H1 (cell line): Measurements from ENCODE around the gene FRMD4A. TPM values are rescaled to one million over a fixed set of nuclear protein-coding genes. Genes with fewer than 3 reads are reported as not detected.
A peak's percentile ranks its signal among the peaks of the same experiment; 100 is the strongest.

Source experiments
- CTCF ChIA-PET: fragments of 300-600 bp; sonication (Branson Sonifier 250); formaldehyde crosslinking; loops from one replicate; lab custom pipeline; 2021; ENCODE audit not compliant: partially characterized antibody; lab: Charles Lee
- POLR2A ChIA-PET: fragments of 300-600 bp; sonication (Branson Sonifier 250); formaldehyde crosslinking; loops from one replicate; lab custom pipeline; 2021; ENCODE audit warnings: inconsistent platforms; ENCODE audit not compliant: partially characterized antibody; lab: Charles Lee
- DNase-seq, 2 experiments: peaks; one replicate each; pipeline versions ENCODE4 v3.0.0 to v3.0.0-alpha.2; 2010 to 2022; ENCODE audit warnings: low spot score in 2 of 2, low read depth in 1 of 2, mixed read lengths in 1 of 2
- FAIRE-seq: peaks from 2 replicates; lab custom pipeline; 2011; peaks lifted over from hg19 to GRCh38; lab: Jason Lieb, UNC
- H2AFZ ChIP-seq: 2 replicates; pipeline ENCODE4 v1.8.1; 2012; ENCODE audit warnings: low read length, inconsistent platforms
- H2AK5ac ChIP-seq: 2 replicates; pipeline ENCODE4 v1.6.1; 2013; ENCODE audit warnings: low read depth, low read length
- H2BK120ac ChIP-seq: replicated peaks from 2 replicates; pipeline ENCODE3; 2013; ENCODE audit warnings: low read depth, low read length, inconsistent platforms
- H2BK12ac ChIP-seq: 2 replicates; pipeline ENCODE4 v1.6.1; 2013; ENCODE audit warnings: low read depth, low read length
- H2BK15ac ChIP-seq: 2 replicates; pipeline ENCODE4 v1.6.1; 2013; ENCODE audit warnings: low read length
- H2BK20ac ChIP-seq: 2 replicates; pipeline ENCODE4 v1.6.1; 2013; ENCODE audit warnings: low read length
- H2BK5ac ChIP-seq: 2 replicates; pipeline ENCODE4 v1.6.1; 2013; ENCODE audit warnings: low read depth, low read length
- H3K14ac ChIP-seq: 2 replicates; pipeline ENCODE4 v1.6.1; 2013; ENCODE audit warnings: inconsistent platforms; ENCODE audit not compliant: insufficient read length
- H3K18ac ChIP-seq: 2 replicates; pipeline ENCODE4 v1.6.1; 2013; ENCODE audit warnings: low read length; ENCODE audit errors: extremely low read depth
- H3K23ac ChIP-seq: 2 replicates; pipeline ENCODE4 v1.6.1; 2013; ENCODE audit warnings: inconsistent platforms; ENCODE audit not compliant: insufficient read length
- H3K23me2 ChIP-seq: 2 replicates; pipeline ENCODE4 v1.6.1; 2013; ENCODE audit warnings: low read depth, low read length
- H3K27ac ChIP-seq: 2 replicates; pipeline ENCODE4 v1.6.1; 2011; ENCODE audit warnings: low read depth, low read length, inconsistent platforms
- H3K27me3 ChIP-seq, 4 experiments: replicated peaks in 1 of 4; 1 replicate in 1 of 4; 2 replicates in 3 of 4; pipeline versions ENCODE4 v1.6.1 to v1.8.1; 2011 to 2013; ENCODE audit warnings: low read length in 3 of 4, mild to moderate bottlenecking in 3 of 4, inconsistent platforms in 2 of 4, mixed read lengths in 2 of 4, moderate library complexity in 1 of 4; ENCODE audit not compliant: control insufficient read depth in 3 of 4, insufficient read depth in 3 of 4; ENCODE audit errors: extremely low read depth in 1 of 4
- H3K36me3 ChIP-seq, 4 experiments: 2 replicates each; pipeline versions ENCODE4 v1.6.1 to v1.8.1; 2011 to 2013; ENCODE audit warnings: mild to moderate bottlenecking in 4 of 4, low read length in 3 of 4, moderate library complexity in 2 of 4, control low read depth in 1 of 4, inconsistent platforms in 1 of 4; ENCODE audit not compliant: insufficient read depth in 4 of 4, control insufficient read depth in 2 of 4
- H3K4ac ChIP-seq: replicated peaks from 2 replicates; pipeline ENCODE3; 2013; ENCODE audit warnings: low read length, low read depth, mixed read lengths, inconsistent platforms; ENCODE audit not compliant: insufficient read length
- H3K4me1 ChIP-seq, 4 experiments: replicated peaks in 1 of 4; 1 replicate in 1 of 4; 2 replicates in 3 of 4; pipeline versions ENCODE4 v1.6.1 to v1.8.1; 2011 to 2013; ENCODE audit warnings: low read length in 3 of 4, inconsistent platforms in 2 of 4, mixed read lengths in 1 of 4; ENCODE audit not compliant: insufficient read depth in 4 of 4, control insufficient read depth in 3 of 4
- H3K4me2 ChIP-seq, 2 experiments: 2 replicates each; pipeline versions ENCODE4 v1.6.1 to v1.8.1; 2011 to 2013; ENCODE audit warnings: low read depth in 2 of 2, low read length in 2 of 2, control low read depth in 1 of 2, inconsistent platforms in 1 of 2, mild to moderate bottlenecking in 1 of 2; ENCODE audit not compliant: insufficient read depth in 1 of 2
- H3K4me3 ChIP-seq, 4 experiments: fragments of 200-600, 300-600 bp in 1 of 4; sonication (generic), shearing (Covaris generic), sonication (Bioruptor Twin) in 1 of 4; 2 replicates each; pipeline versions ENCODE4 v1.5.1 to v1.8.1; 2011 to 2016; ENCODE audit warnings: low read length in 4 of 4, low read depth in 3 of 4, control low read depth in 2 of 4, inconsistent platforms in 2 of 4, mild to moderate bottlenecking in 2 of 4, mixed read lengths in 1 of 4, moderate library complexity in 1 of 4; ENCODE audit not compliant: insufficient read depth in 2 of 4; ENCODE audit errors: extremely low read depth in 1 of 4
- H3K56ac ChIP-seq: replicated peaks from 2 replicates; pipeline ENCODE3; 2013; ENCODE audit warnings: low read depth, mild to moderate bottlenecking, mixed read lengths, low read length, inconsistent platforms; ENCODE audit not compliant: insufficient read length
- H3K79me1 ChIP-seq: 2 replicates; pipeline ENCODE4 v1.6.1; 2013; ENCODE audit warnings: low read depth, low read length, control low read depth
- H3K79me2 ChIP-seq, 2 experiments: 2 replicates each; pipeline versions ENCODE4 v1.6.1 to v1.8.1; 2012 to 2013; ENCODE audit warnings: low read length in 2 of 2, mild to moderate bottlenecking in 2 of 2, inconsistent platforms in 1 of 2; ENCODE audit not compliant: insufficient read depth in 2 of 2, control insufficient read depth in 1 of 2
- H3K9ac ChIP-seq, 4 experiments: replicated peaks in 1 of 4; 1 replicate in 1 of 4; 2 replicates in 3 of 4; pipeline versions ENCODE4 v1.6.1 to v1.8.1; 2011 to 2013; ENCODE audit warnings: low read depth in 3 of 4, low read length in 3 of 4, control low read depth in 2 of 4, mild to moderate bottlenecking in 2 of 4, moderate library complexity in 2 of 4, inconsistent platforms in 1 of 4; ENCODE audit errors: extremely low read depth in 1 of 4
- H3K9me3 ChIP-seq, 2 experiments: 2 replicates each; pipeline versions ENCODE4 v1.6.1 to v1.8.1; 2012 to 2013; ENCODE audit warnings: mild to moderate bottlenecking in 2 of 2, moderate library complexity in 2 of 2, control low read depth in 1 of 2, inconsistent platforms in 1 of 2, low read depth in 1 of 2, low read length in 1 of 2, mixed read lengths in 1 of 2; ENCODE audit not compliant: insufficient read depth in 2 of 2
- H4K20me1 ChIP-seq, 2 experiments: replicated peaks in 1 of 2; 2 replicates each; pipeline versions ENCODE3 to v1.8.1; 2011 to 2013; ENCODE audit warnings: inconsistent platforms in 2 of 2, low read length in 2 of 2, mild to moderate bottlenecking in 1 of 2; ENCODE audit not compliant: insufficient read depth in 2 of 2, control insufficient read depth in 1 of 2
- H4K5ac ChIP-seq: 2 replicates; pipeline ENCODE4 v1.6.1; 2013; ENCODE audit warnings: low read length, low read depth, mixed read lengths, inconsistent platforms; ENCODE audit not compliant: insufficient read length
- H4K8ac ChIP-seq: 2 replicates; pipeline ENCODE4 v1.8.0; 2013; ENCODE audit warnings: mild to moderate bottlenecking, moderate library complexity, low read length, inconsistent platforms; ENCODE audit not compliant: insufficient read depth; ENCODE audit errors: extremely low read depth
- H4K91ac ChIP-seq: replicated peaks from 2 replicates; pipeline ENCODE3; 2013; ENCODE audit warnings: low read length, mixed read lengths, inconsistent platforms; ENCODE audit not compliant: insufficient read length
- CTCF ChIP-seq, 3 experiments: IDR thresholded peaks; 1 replicate in 2 of 3; 2 replicates in 1 of 3; pipeline versions ENCODE4 v1.5.1 to v1.6.1; 2011; ENCODE audit warnings: low read length in 3 of 3, mild to moderate bottlenecking in 3 of 3, inconsistent platforms in 2 of 3, low read depth in 1 of 3, moderate library complexity in 1 of 3; ENCODE audit not compliant: insufficient read depth in 1 of 3; ENCODE audit errors: control extremely low read depth in 1 of 3
- EP300 ChIP-seq, 2 experiments: IDR thresholded peaks; 1 replicate in 1 of 2; 2 replicates in 1 of 2; pipeline ENCODE4 v1.6.1; 2011 to 2012; ENCODE audit warnings: low read depth in 2 of 2, low read length in 2 of 2, mild to moderate bottlenecking in 2 of 2, borderline replicate concordance in 1 of 2, inconsistent platforms in 1 of 2, moderate library complexity in 1 of 2
- FOSL1 ChIP-seq: IDR thresholded peaks from 2 replicates; pipeline ENCODE4 v1.6.1; 2011; ENCODE audit warnings: mild to moderate bottlenecking, low read depth, low read length, moderate library complexity; ENCODE audit not compliant: insufficient read depth
- JUN ChIP-seq: IDR thresholded peaks from 2 replicates; pipeline ENCODE4 v1.6.1; 2011; ENCODE audit warnings: low read depth, mild to moderate bottlenecking, improper control_type of control experiment, low read length
- RXRA ChIP-seq: IDR thresholded peaks from 2 replicates; pipeline ENCODE4 v1.6.1; 2011; ENCODE audit warnings: low read depth, mild to moderate bottlenecking, low read length, moderate library complexity; ENCODE audit not compliant: insufficient read depth
- SIRT6 ChIP-seq: IDR thresholded peaks from one replicate; pipeline ENCODE4 v1.7.1; 2012; ENCODE audit warnings: low read length, inconsistent platforms
- WGBS, 2 experiments: shearing (Covaris generic) in 1 of 2; methylation state at CpG; one replicate each; pipeline versions ENCODE4 v1.1.6 to v1.1.7; 2013 to 2015; ENCODE audit warnings: low lambda C conversion rate in 2 of 2, mixed read lengths in 2 of 2, inconsistent platforms in 1 of 2, low coverage in 1 of 2, missing lambda C conversion rate in 1 of 2; ENCODE audit not compliant: insufficient replicate concordance in 2 of 2, insufficient coverage in 1 of 2, insufficient read length in 1 of 2; ENCODE audit errors: extremely low coverage in 1 of 2, missing lambda C conversion rate in 1 of 2; 5-methylcytosine and 5-hydroxymethylcytosine counted together
- polyA plus RNA-seq, 7 experiments: library from polyadenylated mRNA; depleted of rRNA in 3 of 7; stranded (reverse) in 5 of 7; unstranded in 2 of 7; fragments of >200 nt in 5 of 7; fragments of 200-250 nt in 2 of 7; gene quantifications; 1 replicate in 5 of 7; 2 replicates in 1 of 7; 4 replicates in 1 of 7; pipeline versions ENCODE4 v1.2.1 to v1.2.3, GENCODE V29; 2011 to 2013; ENCODE audit warnings: missing spikeins in 2 of 7, mixed read lengths in 2 of 7
- total RNA-seq: library from RNA; stranded (reverse); fragmentation: NEBNext Ultra II Directional; extraction: Animal tissue kit (Norgen Biotek cat#: 25700); gene quantifications from 2 replicates; pipeline ENCODE4 v1.2.1, GENCODE V29; 2021

Gene FRMD4A
- total and polyA plus RNA-seq, 2 of the 8 experiments (the other 6 are each of a cell fraction or from before 2014, with no cell fraction given), result 38.6 to 39.6 TPM

GRCh38 chr10:13644866-13645265 is 685.9 kb downstream of the FRMD4A start:
- no peaks in the 10 kb centered on the region for H3K23me2 ChIP-seq
- H3K9ac ChIP-seq, result no peak overlapping the region
- no peak for FAIRE-seq
- no peak overlapping the region for H4K5ac ChIP-seq
- no peak overlapping the region for H3K4ac ChIP-seq
- H4K91ac ChIP-seq, result no peak overlapping the region
- H3K79me1 ChIP-seq, result no peaks in the 10 kb centered on the region
- H3K4me2 ChIP-seq, result no peak overlapping the region
- H2AFZ ChIP-seq, result no peak overlapping the region
- H2BK20ac ChIP-seq, result no peak overlapping the region
- H3K18ac ChIP-seq, result no peak overlapping the region
- no peak overlapping the region for H4K8ac ChIP-seq
- no peak overlapping the region for H3K4me3 ChIP-seq
- no peak overlapping the region for H2BK5ac ChIP-seq
- TF ChIP-seq FOSL1 (no peak), EP300 (IDR thresholded peaks at IDR 0.05; ENCODE audit: borderline replicate concordance in 1 of 2, low read depth in 2 of 2, low read length in 2 of 2) (no peak), CTCF (IDR thresholded peaks at IDR 0.05; ENCODE audit: control extremely low read depth in 1 of 3, insufficient read depth in 1 of 3, low read depth in 1 of 3, low read length in 3 of 3) (no peak), RXRA (no peak), JUN (no peak), SIRT6 (no peak)
- H3K27me3 ChIP-seq, result no peaks in the 10 kb centered on the region; a peak in 1 of 7 replicates
- no peaks in the 10 kb centered on the region for H4K20me1 ChIP-seq
- no peak overlapping the region for H3K27ac ChIP-seq
- no peak overlapping the region for H2AK5ac ChIP-seq
- ChIA-PET CTCF (interaction anchor here (0.6 to 1.6 kb wide), 4 partner anchors 10 to 119 kb away, joined by 3 to 5 read pairs (median 4); no protein-coding TSS in a partner anchor), POLR2A (interaction anchor here (1.4 kb wide), 1 partner anchor 10 kb away, joined by 4 read pairs; no protein-coding TSS in a partner anchor)
- H3K79me2 ChIP-seq, result no peaks in the 10 kb centered on the region
- peak in 1 of 2 experiments; percentile 26 for DNase-seq
- H3K56ac ChIP-seq, result no peak overlapping the region
- no peaks in the 10 kb centered on the region for H3K4me1 ChIP-seq
- H3K23ac ChIP-seq, result no peak overlapping the region
- peaks cover 4 to 39% (median 18%) of the 10 kb centered on the region in 4 experiments; a peak in 7 of 8 replicates for H3K36me3 ChIP-seq
- H3K9me3 ChIP-seq, result peaks cover 15 to 23% of the 10 kb centered on the region in 2 experiments; a peak in 3 of 4 replicates
- 95% methylated on average over 9 of the region's 9 CpGs; no CpG with 5 or more reads in 1 of the 2 experiments for WGBS, 2 experiments
- no peak overlapping the region for H2BK120ac ChIP-seq
- H2BK12ac ChIP-seq, result no peak overlapping the region
- no peak overlapping the region for H2BK15ac ChIP-seq
- no peak overlapping the region for H3K14ac ChIP-seq
